Measurements from ENCODE around the gene VPS72. TPM values are rescaled to one million over a fixed set of nuclear protein-coding genes. Genes with fewer than 3 reads are reported as not detected.

Gene VPS72
- 10 to 100 TPM; 57.8 to 87.4 (median 73.9) TPM for total RNA-seq (2021; fragmentation: NEBNext Ultra II Directional; extraction: Animal tissue kit (Norgen Biotek cat#: 25700))
- long read RNA-seq, transcript VPS72-202 (6 exons, 1,527 nt), result major isoform, 43 of 47 reads
- long read RNA-seq, partial matches to known transcripts, result 1 of 47 reads
- long read RNA-seq, other reads (novel, unspliced or antisense), result 3 of 47 reads

- Mint-ChIP-seq H3K27ac (peak within 1 kb of the TSS; percentile 94), H3K4me3 (peak within 1 kb of the TSS; percentile 96), H3K4me1 (ENCODE audit: low read depth) (peaks cover 39% of the 10 kb centered on the region), H3K9me3 (no peaks in the 10 kb centered on the region), H3K27me3 (ENCODE audit: insufficient read depth) (peaks cover 4% of the 10 kb centered on the region), H3K36me3 (ENCODE audit: low read depth) (peaks cover 6% of the 10 kb centered on the region; the same call in 1 of the 2 replicates)
- TF ChIP-seq CTCF (IDR thresholded peaks at IDR 0.05), result peak; percentile 57
- peak; percentile 79 for DNase-seq
Measured at GRCh38 chr1:151189637-151190445, at the start of gene VPS72. Gene VPS72, minus strand, starts transcription at chr1:151190197. Its CDS starts 76 bp downstream, at chr1:151190121.

- H3K27me3 Mint-ChIP-seq (ENCODE audit: insufficient read depth), result peaks cover 4% of the 10 kb centered on the region
- peak overlapping the region; percentile 71 for H3K27ac Mint-ChIP-seq
- no peak for TF ChIP-seq CTCF (IDR thresholded peaks at IDR 0.05)
- no peaks in the 10 kb centered on the region for H3K9me3 Mint-ChIP-seq
- peaks cover 21% of the 10 kb centered on the region for H3K4me1 Mint-ChIP-seq (ENCODE audit: low read depth)
- H3K36me3 Mint-ChIP-seq (ENCODE audit: low read depth), result peaks cover 56% of the 10 kb centered on the region
- peak; percentile 85 for DNase-seq
- peak overlapping the region; percentile 39 for H3K4me3 Mint-ChIP-seq
Measured at GRCh38 chr1:151238467-151238739, 48.4 kb upstream of the VPS72 start.

- Mint-ChIP-seq H3K36me3 (ENCODE audit: low read depth) (peaks cover 50% of the 10 kb centered on the region), H3K4me3 (peak overlapping the region; percentile 39), H3K4me1 (ENCODE audit: low read depth) (peaks cover 21% of the 10 kb centered on the region), H3K27ac (peak overlapping the region; percentile 71), H3K9me3 (no peaks in the 10 kb centered on the region), H3K27me3 (ENCODE audit: insufficient read depth) (peaks cover 4% of the 10 kb centered on the region; the same call in 1 of the 2 replicates)
- no peak for TF ChIP-seq CTCF (IDR thresholded peaks at IDR 0.05)
- DNase-seq, result no peak
Measured at GRCh38 chr1:151237678-151238466, 47.9 kb upstream of the VPS72 start.

GRCh38 chr1:151235235-151235634, 45.2 kb upstream of the VPS72 start:
- no peak for DNase-seq
- peaks cover 21% of the 10 kb centered on the region for H3K4me1 Mint-ChIP-seq (ENCODE audit: low read depth)
- no peak overlapping the region for H3K4me3 Mint-ChIP-seq
- H3K9me3 Mint-ChIP-seq, result no peaks in the 10 kb centered on the region
- peak overlapping the region; percentile 19 for H3K27ac Mint-ChIP-seq
- H3K27me3 Mint-ChIP-seq (ENCODE audit: insufficient read depth), result peaks cover 4% of the 10 kb centered on the region; the same call in 1 of the 2 replicates
- TF ChIP-seq CTCF (IDR thresholded peaks at IDR 0.05), result no peak
- peaks cover 44% of the 10 kb centered on the region for H3K36me3 Mint-ChIP-seq (ENCODE audit: low read depth)

- peaks cover 3% of the 10 kb centered on the region for H3K27me3 Mint-ChIP-seq (ENCODE audit: insufficient read depth)
- peak; percentile 19 for DNase-seq
- H3K4me3 Mint-ChIP-seq, result no peak overlapping the region
- peaks cover 17% of the 10 kb centered on the region for H3K4me1 Mint-ChIP-seq (ENCODE audit: low read depth)
- peak overlapping the region; percentile 60 for H3K27ac Mint-ChIP-seq
- no peaks in the 10 kb centered on the region for H3K9me3 Mint-ChIP-seq
- peaks cover 15% of the 10 kb centered on the region for H3K36me3 Mint-ChIP-seq (ENCODE audit: low read depth)
- no peak for TF ChIP-seq CTCF (IDR thresholded peaks at IDR 0.05)
Measured at GRCh38 chr1:151222130-151222529, 32.1 kb upstream of the VPS72 start.
